Spleen (tissue), 7 donors: ENCODE data around the gene PLEKHD1.

Experiments
- CTCF ChIP-seq, 11 experiments: fragments of 200-600 bp in 7 of 11; fragments of 450-650 bp in 4 of 11; sonication (generic) in 4 of 11; IDR thresholded peaks in 8 of 11; conservative IDR thresholded peaks in 3 of 11; 1 replicate in 7 of 11; 2 replicates in 4 of 11; pipeline versions ENCODE4 v1.4.0 to v1.8.0; 2016 to 2021; ENCODE audit warnings: antibody characterized with exemption in 11 of 11, inconsistent platforms in 4 of 11, mild to moderate bottlenecking in 1 of 11
- POLR2A ChIP-seq, 3 donors: fragments of 450-650 bp; IDR thresholded peaks; one replicate each; pipeline ENCODE4 v1.5.1; 2017; ENCODE audit warnings: antibody characterized with exemption in 3 of 3, mild to moderate bottlenecking in 1 of 3
- donor health status: DM: no; HTN: no; CAD: no; lungs with moderate emphysema.
- donor health status: DM: no; HTN: no; CAD: no.
- donor health status: DM: no; HTN: no; CAD: no.

GRCh38 chr14:69471916-69472315 is 12.6 kb upstream of the PLEKHD1 start:
- TF ChIP-seq CTCF (IDR thresholded peaks at IDR 0.05 in 8 of 11, conservative IDR thresholded peaks at IDR 0.05 in 3 of 11) (no peak), POLR2A (IDR thresholded peaks at IDR 0.05) (no peak)
